Keratinocyte (primary cell): ENCODE results near the gene NME9.

Source experiments
- EZH2 ChIP-seq: IDR thresholded peaks from one replicate; pipeline ENCODE4 v1.6.1; 2012; ENCODE audit warnings: inconsistent platforms, mild to moderate bottlenecking, low read length, moderate library complexity
- TF ChIP-seq, protein P1 (sequence below), 3 experiments: IDR thresholded peaks in 1 of 3; conservative IDR thresholded peaks in 1 of 3; optimal IDR thresholded peaks in 1 of 3; 2 replicates in 2 of 3; 3 replicates in 1 of 3; pipeline versions ENCODE3 to v1.5.1; 2011; ENCODE audit warnings: low read length in 3 of 3, mild to moderate bottlenecking in 3 of 3, moderate library complexity in 2 of 3, control low read depth in 1 of 3, inconsistent platforms in 1 of 3; ENCODE audit not compliant: insufficient read depth in 2 of 3; ENCODE audit errors: extremely low read depth in 1 of 3

DNA sequence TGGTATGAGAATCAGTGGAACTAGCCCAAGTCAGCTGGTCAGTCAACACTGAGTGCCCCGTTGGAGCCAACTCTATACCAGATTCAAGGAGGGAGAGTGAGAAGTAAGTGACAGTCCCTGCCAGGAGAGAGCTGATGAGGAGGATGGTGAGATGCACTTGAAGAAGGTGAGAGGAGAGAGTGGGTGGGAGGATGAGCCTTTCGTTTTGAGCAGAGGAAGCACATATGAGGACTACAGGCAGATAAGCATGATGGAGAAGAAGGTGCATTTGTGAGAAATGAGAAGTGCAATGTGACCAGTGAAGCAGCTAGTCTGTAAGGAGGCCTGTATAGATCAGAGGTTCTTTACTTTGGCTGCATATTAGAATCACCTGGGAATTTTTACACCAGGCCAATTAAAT, 40.4 kb downstream of the NME9 start:
- TF ChIP-seq, protein P1, sequence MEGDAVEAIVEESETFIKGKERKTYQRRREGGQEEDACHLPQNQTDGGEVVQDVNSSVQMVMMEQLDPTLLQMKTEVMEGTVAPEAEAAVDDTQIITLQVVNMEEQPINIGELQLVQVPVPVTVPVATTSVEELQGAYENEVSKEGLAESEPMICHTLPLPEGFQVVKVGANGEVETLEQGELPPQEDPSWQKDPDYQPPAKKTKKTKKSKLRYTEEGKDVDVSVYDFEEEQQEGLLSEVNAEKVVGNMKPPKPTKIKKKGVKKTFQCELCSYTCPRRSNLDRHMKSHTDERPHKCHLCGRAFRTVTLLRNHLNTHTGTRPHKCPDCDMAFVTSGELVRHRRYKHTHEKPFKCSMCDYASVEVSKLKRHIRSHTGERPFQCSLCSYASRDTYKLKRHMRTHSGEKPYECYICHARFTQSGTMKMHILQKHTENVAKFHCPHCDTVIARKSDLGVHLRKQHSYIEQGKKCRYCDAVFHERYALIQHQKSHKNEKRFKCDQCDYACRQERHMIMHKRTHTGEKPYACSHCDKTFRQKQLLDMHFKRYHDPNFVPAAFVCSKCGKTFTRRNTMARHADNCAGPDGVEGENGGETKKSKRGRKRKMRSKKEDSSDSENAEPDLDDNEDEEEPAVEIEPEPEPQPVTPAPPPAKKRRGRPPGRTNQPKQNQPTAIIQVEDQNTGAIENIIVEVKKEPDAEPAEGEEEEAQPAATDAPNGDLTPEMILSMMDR (optimal IDR thresholded peaks at IDR 0.05 in 1 of 3, IDR thresholded peaks at IDR 0.05 in 1 of 3, conservative IDR thresholded peaks at IDR 0.05 in 1 of 3; ENCODE audit: extremely low read depth in 1 of 3, insufficient read depth in 2 of 3, low read length in 3 of 3), result no peak
- no peak for TF ChIP-seq EZH2
